Sigmoid colon (tissue), 4 donors: ENCODE data around the gene ATXN1.

Source experiments
- CTCF ChIP-seq, 4 experiments: fragments of 450-650 bp in 3 of 4; fragments of 200-600 bp in 1 of 4; IDR thresholded peaks; one replicate each; pipeline ENCODE4 v1.5.1; 2016 to 2019; ENCODE audit warnings: antibody characterized with exemption in 4 of 4, mild to moderate bottlenecking in 3 of 4, moderate library complexity in 2 of 4
- EP300 ChIP-seq, 4 donors: sonication (generic); formaldehyde crosslinking; IDR thresholded peaks; one replicate each; pipeline ENCODE4 v1.6.1; 2017; ENCODE audit warnings: antibody characterized with exemption in 4 of 4

- TF ChIP-seq CTCF (IDR thresholded peaks at IDR 0.05): no peak
- TF ChIP-seq EP300 (IDR thresholded peaks at IDR 0.05): no peak
Measured at GRCh38 chr6:16765235-16765634, 4.0 kb upstream of the ATXN1 start.
